ENCODE data around the gene GRID1.

- TF ChIP-seq, protein P1, sequence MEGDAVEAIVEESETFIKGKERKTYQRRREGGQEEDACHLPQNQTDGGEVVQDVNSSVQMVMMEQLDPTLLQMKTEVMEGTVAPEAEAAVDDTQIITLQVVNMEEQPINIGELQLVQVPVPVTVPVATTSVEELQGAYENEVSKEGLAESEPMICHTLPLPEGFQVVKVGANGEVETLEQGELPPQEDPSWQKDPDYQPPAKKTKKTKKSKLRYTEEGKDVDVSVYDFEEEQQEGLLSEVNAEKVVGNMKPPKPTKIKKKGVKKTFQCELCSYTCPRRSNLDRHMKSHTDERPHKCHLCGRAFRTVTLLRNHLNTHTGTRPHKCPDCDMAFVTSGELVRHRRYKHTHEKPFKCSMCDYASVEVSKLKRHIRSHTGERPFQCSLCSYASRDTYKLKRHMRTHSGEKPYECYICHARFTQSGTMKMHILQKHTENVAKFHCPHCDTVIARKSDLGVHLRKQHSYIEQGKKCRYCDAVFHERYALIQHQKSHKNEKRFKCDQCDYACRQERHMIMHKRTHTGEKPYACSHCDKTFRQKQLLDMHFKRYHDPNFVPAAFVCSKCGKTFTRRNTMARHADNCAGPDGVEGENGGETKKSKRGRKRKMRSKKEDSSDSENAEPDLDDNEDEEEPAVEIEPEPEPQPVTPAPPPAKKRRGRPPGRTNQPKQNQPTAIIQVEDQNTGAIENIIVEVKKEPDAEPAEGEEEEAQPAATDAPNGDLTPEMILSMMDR (IDR thresholded peaks at IDR 0.05) = no peak
- no peak for TF ChIP-seq POLR2A (IDR thresholded peaks at IDR 0.05)
These were observed 73.2 kb downstream of the GRID1 start for GRCh38 chr10:86293396-86293791.
